Measurements from ENCODE around the gene NSF. TPM values are rescaled to one million over a fixed set of nuclear protein-coding genes. Genes with fewer than 3 reads are reported as not detected.

NSF gene
- total RNA-seq, 1 donor from 2014 or later = 57.0 TPM

GRCh38 chr17:46730026-46730425 lies 139.6 kb downstream of the NSF start:
- Mint-ChIP-seq H3K4me1 (ENCODE audit: low read depth, unreplicated experiment) (peaks cover 11% of the 10 kb centered on the region), H3K36me3 (ENCODE audit: unreplicated experiment) (no peaks in the 10 kb centered on the region), H3K27me3 (ENCODE audit: unreplicated experiment) (no peaks in the 10 kb centered on the region), H3K9me3 (ENCODE audit: unreplicated experiment) (peaks cover 2% of the 10 kb centered on the region), H3K4me3 (ENCODE audit: unreplicated experiment) (no peak overlapping the region), H3K27ac (ENCODE audit: unreplicated experiment) (no peak overlapping the region)
- TF ChIP-seq CTCF (IDR thresholded peaks at IDR 0.05; ENCODE audit: partially characterized antibody, unreplicated experiment) = no peak
- DNase-seq = no peak

GRCh38 chr17:46730679-46731078 lies 140.2 kb downstream of the NSF start:
- Mint-ChIP-seq H3K4me3 (ENCODE audit: unreplicated experiment) (no peak overlapping the region), H3K9me3 (ENCODE audit: unreplicated experiment) (peaks cover 2% of the 10 kb centered on the region), H3K27ac (ENCODE audit: unreplicated experiment) (no peak overlapping the region), H3K36me3 (ENCODE audit: unreplicated experiment) (no peaks in the 10 kb centered on the region), H3K27me3 (ENCODE audit: unreplicated experiment) (no peaks in the 10 kb centered on the region), H3K4me1 (ENCODE audit: low read depth, unreplicated experiment) (peaks cover 11% of the 10 kb centered on the region)
- TF ChIP-seq CTCF (IDR thresholded peaks at IDR 0.05; ENCODE audit: partially characterized antibody, unreplicated experiment) = no peak
- no peak for DNase-seq

GRCh38 chr17:46732160-46732559 lies 141.7 kb downstream of the NSF start:
- TF ChIP-seq CTCF (IDR thresholded peaks at IDR 0.05; ENCODE audit: partially characterized antibody, unreplicated experiment) = no peak
- Mint-ChIP-seq H3K9me3 (ENCODE audit: unreplicated experiment) (peaks cover 2% of the 10 kb centered on the region), H3K4me3 (ENCODE audit: unreplicated experiment) (peak overlapping the region; percentile 46), H3K27me3 (ENCODE audit: unreplicated experiment) (no peaks in the 10 kb centered on the region), H3K27ac (ENCODE audit: unreplicated experiment) (no peak overlapping the region), H3K4me1 (ENCODE audit: low read depth, unreplicated experiment) (peaks cover 11% of the 10 kb centered on the region), H3K36me3 (ENCODE audit: unreplicated experiment) (no peaks in the 10 kb centered on the region)
- DNase-seq = no peak

GRCh38 chr17:46732754-46733398 lies 142.4 kb downstream of the NSF start:
- Mint-ChIP-seq H3K4me1 (ENCODE audit: low read depth, unreplicated experiment) (peaks cover 11% of the 10 kb centered on the region), H3K27me3 (ENCODE audit: unreplicated experiment) (no peaks in the 10 kb centered on the region), H3K4me3 (ENCODE audit: unreplicated experiment) (peak overlapping the region; percentile 46), H3K9me3 (ENCODE audit: unreplicated experiment) (peaks cover 2% of the 10 kb centered on the region), H3K36me3 (ENCODE audit: unreplicated experiment) (no peaks in the 10 kb centered on the region), H3K27ac (ENCODE audit: unreplicated experiment) (no peak overlapping the region)
- peak; percentile 24 for DNase-seq
- no peak for TF ChIP-seq CTCF (IDR thresholded peaks at IDR 0.05; ENCODE audit: partially characterized antibody, unreplicated experiment)

GRCh38 chr17:46733837-46734475 lies 143.5 kb downstream of the NSF start:
- Mint-ChIP-seq H3K27me3 (ENCODE audit: unreplicated experiment) (no peaks in the 10 kb centered on the region), H3K27ac (ENCODE audit: unreplicated experiment) (no peak overlapping the region), H3K9me3 (ENCODE audit: unreplicated experiment) (peaks cover 2% of the 10 kb centered on the region), H3K4me1 (ENCODE audit: low read depth, unreplicated experiment) (peaks cover 11% of the 10 kb centered on the region), H3K36me3 (ENCODE audit: unreplicated experiment) (no peaks in the 10 kb centered on the region), H3K4me3 (ENCODE audit: unreplicated experiment) (no peak overlapping the region)
- DNase-seq = no peak
- TF ChIP-seq CTCF (IDR thresholded peaks at IDR 0.05; ENCODE audit: partially characterized antibody, unreplicated experiment) = no peak

Data from glutamatergic neuron (in vitro differentiated cells).